A549 (cell line): ENCODE data around the gene PROSER3. TPM values are rescaled to one million over a fixed set of nuclear protein-coding genes. Genes with fewer than 3 reads are reported as not detected.

Experiments used
- ATAC-seq, 2 experiments: fragments of 200-7000 bp in 1 of 2; fragments of >200 bp in 1 of 2; cut with Nextera tagmentation in 1 of 2; cut with Tn5 transposase in 1 of 2; 3 replicates each; pipeline versions ENCODE4 v1.8.0 to v1.9.1; 2018 to 2020; ENCODE audit warnings: mild to moderate bottlenecking in 1 of 2, moderate library complexity in 1 of 2
- CTCF ChIA-PET: fragments of 300-600 bp; sonication (Branson Sonifier 250); formaldehyde crosslinking; extraction: SDS; loops from one replicate; lab custom pipeline; 2021; ENCODE audit warnings: antibody characterized with exemption, inconsistent platforms; lab: Yijun Ruan, JAX
- POLR2A ChIA-PET: fragments of 350-600 bp; formaldehyde crosslinking; extraction: SDS; loops from one replicate; lab custom pipeline; 2021; ENCODE audit warnings: antibody characterized with exemption, inconsistent platforms; lab: Yijun Ruan, JAX
- DNase-seq, 2 experiments: peaks; one replicate each; pipeline versions ENCODE4 v3.0.0 to v3.0.0-alpha.2; 2011 to 2016; ENCODE audit warnings: low read depth in 1 of 2, low spot score in 1 of 2
- FAIRE-seq: peaks from 2 replicates; lab custom pipeline; 2011; peaks lifted over from hg19 to GRCh38; lab: Jason Lieb, UNC
- H3K27ac ChIP-seq, 2 experiments: fragments of >200 bp; sonication (Bioruptor Twin); formaldehyde crosslinking; 3 replicates each; pipeline ENCODE4 v1.5.1; 2016 to 2017
- H3K4me1 ChIP-seq: fragments of >200 bp; sonication (Bioruptor Twin); formaldehyde crosslinking; 3 replicates; pipeline ENCODE4 v1.6.1; 2016
- H3K4me2 ChIP-seq: fragments of >200 bp; sonication (Bioruptor Twin); formaldehyde crosslinking; 3 replicates; pipeline ENCODE4 v1.6.1; 2016
- H3K4me3 ChIP-seq: fragments of >200 bp; sonication (Bioruptor Twin); formaldehyde crosslinking; 3 replicates; pipeline ENCODE4 v1.5.1; 2016
- H3K9me3 ChIP-seq: fragments of >200 bp; sonication (Bioruptor Twin); formaldehyde crosslinking; 3 replicates; pipeline ENCODE4 v1.6.1; 2016
- BHLHE40 ChIP-seq: IDR thresholded peaks from 2 replicates; pipeline ENCODE4 v1.6.1; 2012; ENCODE audit warnings: low read depth, low read length, inconsistent platforms
- CEBPB ChIP-seq, 2 experiments: fragments of >200 bp in 1 of 2; sonication (Bioruptor Twin) in 1 of 2; formaldehyde crosslinking in 1 of 2; IDR thresholded peaks; 2 replicates each; pipeline ENCODE4 v1.6.1; 2012 to 2016
- EHMT2 ChIP-seq: fragments of 200-600 bp; sonication (generic); IDR thresholded peaks from 2 replicates; pipeline ENCODE4 v1.6.1; 2016; ENCODE audit warnings: antibody characterized with exemption, low read depth, mild to moderate bottlenecking, moderate library complexity
- EP300 ChIP-seq, 2 experiments: fragments of >200 bp; sonication (Bioruptor Twin); formaldehyde crosslinking; IDR thresholded peaks; 2 replicates in 1 of 2; 3 replicates in 1 of 2; pipeline ENCODE4 v1.6.1; 2016 to 2017
- ESRRA ChIP-seq: fragments of 150-350 bp; IDR thresholded peaks from 2 replicates; pipeline ENCODE4 v1.6.1; 2014; ENCODE audit warnings: mild to moderate bottlenecking, low read length, borderline replicate concordance
- FOXS1 ChIP-seq: fragments of 250-450 bp; sonication (Bioruptor Pico); IDR thresholded peaks from 2 replicates; pipeline ENCODE4 v1.5.0; 2020; ENCODE audit warnings: mild to moderate bottlenecking, moderate library complexity
- HEYL ChIP-seq: fragments of 250-450 bp; sonication (Bioruptor Pico); IDR thresholded peaks from 2 replicates; pipeline ENCODE4 v1.8.0; 2021; ENCODE audit warnings: mild to moderate bottlenecking, moderate library complexity
- HOXB13 ChIP-seq: fragments of 250-450 bp; sonication (Bioruptor Pico); IDR thresholded peaks from 2 replicates; pipeline ENCODE4 v1.5.0; 2020; ENCODE audit warnings: low read depth, mild to moderate bottlenecking, moderate library complexity
- JUN ChIP-seq, 2 experiments: fragments of >200 bp; sonication (Bioruptor Twin); formaldehyde crosslinking; IDR thresholded peaks; 2 replicates in 1 of 2; 3 replicates in 1 of 2; pipeline ENCODE4 v1.6.1; 2016 to 2017
- JUNB ChIP-seq: fragments of >200 bp; sonication (Bioruptor Twin); formaldehyde crosslinking; IDR thresholded peaks from 2 replicates; pipeline ENCODE4 v1.6.1; 2016
- MAFK ChIP-seq: fragments of 450-650 bp; IDR thresholded peaks from 2 replicates; pipeline ENCODE4 v1.6.1; 2014; ENCODE audit not compliant: partially characterized antibody
- NPAS2 ChIP-seq: fragments of 250-450 bp; sonication (Bioruptor Pico); IDR thresholded peaks from 2 replicates; pipeline ENCODE4 v1.8.0; 2022; ENCODE audit warnings: mild to moderate bottlenecking, moderate library complexity, borderline replicate concordance
- PHF8 ChIP-seq: fragments of 200-600 bp; sonication (generic); IDR thresholded peaks from 2 replicates; pipeline ENCODE4 v1.6.1; 2016; ENCODE audit warnings: low read depth, mild to moderate bottlenecking, antibody characterized with exemption, moderate library complexity, borderline replicate concordance
- POLR2AphosphoS2 ChIP-seq: conservative IDR thresholded peaks from 2 replicates; pipeline ENCODE4 v1.6.1; 2012; ENCODE audit warnings: low read length, improper control_type of control experiment, inconsistent platforms
- RAD21 ChIP-seq, 2 experiments: fragments of >200 bp in 1 of 2; sonication (Bioruptor Twin) in 1 of 2; formaldehyde crosslinking in 1 of 2; IDR thresholded peaks in 1 of 2; conservative IDR thresholded peaks in 1 of 2; 2 replicates in 1 of 2; 3 replicates in 1 of 2; pipeline ENCODE4 v1.6.1; 2012 to 2018; ENCODE audit warnings: inconsistent platforms in 1 of 2
- TFCP2L1 ChIP-seq: fragments of 250-450 bp; sonication (Bioruptor Pico); IDR thresholded peaks from 2 replicates; pipeline ENCODE4 v1.5.0; 2021; ENCODE audit warnings: mild to moderate bottlenecking
- USF2 ChIP-seq: fragments of 450-650 bp; IDR thresholded peaks from 2 replicates; pipeline ENCODE4 v1.6.1; 2014; ENCODE audit warnings: antibody characterized with exemption
- ZFP36 ChIP-seq: fragments of 450-650 bp; IDR thresholded peaks from 2 replicates; pipeline ENCODE4 v1.6.1; 2014; ENCODE audit warnings: borderline replicate concordance; ENCODE audit not compliant: partially characterized antibody
- ZSCAN20 ChIP-seq: fragments of 250-450 bp; sonication (Bioruptor Pico); IDR thresholded peaks from 2 replicates; pipeline ENCODE4 v1.8.0; 2022; ENCODE audit warnings: mild to moderate bottlenecking, moderate library complexity
- WGBS: methylation state at CpG from one replicate; pipeline ENCODE4 v1.1.6; 2017; ENCODE audit errors: missing lambda C conversion rate; 5-methylcytosine and 5-hydroxymethylcytosine counted together
- polyA plus RNA-seq, 4 experiments: library from polyadenylated mRNA; depleted of rRNA in 3 of 4; stranded (reverse); fragments of >200 nt; fragmentation: RNase III in 1 of 4; extraction: RNeasy Plus Mini Kit Qiagen cat#74134 plus additional on column Dnase treatment in 1 of 4; gene quantifications; 2 replicates in 3 of 4; 3 replicates in 1 of 4; pipeline ENCODE4 v1.2.3, GENCODE V29; 2011 to 2017
- TF ChIP-seq, protein P1 (sequence below): fragments of >200 bp; sonication (Bioruptor Twin); formaldehyde crosslinking; IDR thresholded peaks from 3 replicates; pipeline ENCODE4 v1.5.1; 2016
- TF ChIP-seq, protein P2 (sequence below): fragments of 250-450 bp; sonication (Bioruptor Pico); IDR thresholded peaks from 2 replicates; pipeline ENCODE4 v1.5.0; 2020; ENCODE audit warnings: low read depth, mild to moderate bottlenecking, moderate library complexity

Gene PROSER3
- polyA plus RNA-seq, 2 of the 4 experiments (the other 2 are of a cell fraction), result 19.5 to 24.4 TPM

- no peak for TF ChIP-seq JUNB
- TF ChIP-seq EHMT2, result no peak
- no peak for TF ChIP-seq RAD21 (conservative IDR thresholded peaks at IDR 0.05 in 1 of 2, IDR thresholded peaks at IDR 0.05 in 1 of 2)
- no peak for TF ChIP-seq ZFP36
Measured at GRCh38 chr19:35718345-35719041, 39.5 kb upstream of the PROSER3 start (continued).

GRCh38 chr19:35719402-35720162, 38.4 kb upstream of the PROSER3 start:
- POLR2A ChIA-PET, result interaction anchor here (1.3 to 1.5 kb wide), 3 partner anchors 13 to 29 kb away, joined by 3 to 6 read pairs (median 3); partner anchors contain the start of gene LIN37
- no peak for DNase-seq
- ATAC-seq, result no peak
- peak; percentile 39 for FAIRE-seq
- Histone ChIP-seq H3K4me2 (peak overlapping the region; percentile 98), H3K9me3 (no peaks in the 10 kb centered on the region), H3K27ac (peak overlapping the region in 1 of 2 experiments; percentile 91; a peak in 3 of 6 replicates), H3K4me3 (peak overlapping the region; percentile 87), H3K4me1 (peaks cover 20% of the 10 kb centered on the region)
- CTCF ChIA-PET, result interaction anchor here (0.8 to 5.0 kb wide), 10 partner anchors 13 to 213 kb away, joined by 3 to 29 read pairs (median 6); partner anchors contain the start of genes PSENEN and U2AF1L4
- 92% methylated on average over 32 of the region's 32 CpGs for WGBS
- TF ChIP-seq EHMT2 (no peak), POLR2AphosphoS2 (no peak), ESRRA (no peak), PHF8 (no peak), USF2 (no peak)
- TF ChIP-seq, protein P1, sequence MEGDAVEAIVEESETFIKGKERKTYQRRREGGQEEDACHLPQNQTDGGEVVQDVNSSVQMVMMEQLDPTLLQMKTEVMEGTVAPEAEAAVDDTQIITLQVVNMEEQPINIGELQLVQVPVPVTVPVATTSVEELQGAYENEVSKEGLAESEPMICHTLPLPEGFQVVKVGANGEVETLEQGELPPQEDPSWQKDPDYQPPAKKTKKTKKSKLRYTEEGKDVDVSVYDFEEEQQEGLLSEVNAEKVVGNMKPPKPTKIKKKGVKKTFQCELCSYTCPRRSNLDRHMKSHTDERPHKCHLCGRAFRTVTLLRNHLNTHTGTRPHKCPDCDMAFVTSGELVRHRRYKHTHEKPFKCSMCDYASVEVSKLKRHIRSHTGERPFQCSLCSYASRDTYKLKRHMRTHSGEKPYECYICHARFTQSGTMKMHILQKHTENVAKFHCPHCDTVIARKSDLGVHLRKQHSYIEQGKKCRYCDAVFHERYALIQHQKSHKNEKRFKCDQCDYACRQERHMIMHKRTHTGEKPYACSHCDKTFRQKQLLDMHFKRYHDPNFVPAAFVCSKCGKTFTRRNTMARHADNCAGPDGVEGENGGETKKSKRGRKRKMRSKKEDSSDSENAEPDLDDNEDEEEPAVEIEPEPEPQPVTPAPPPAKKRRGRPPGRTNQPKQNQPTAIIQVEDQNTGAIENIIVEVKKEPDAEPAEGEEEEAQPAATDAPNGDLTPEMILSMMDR, result no peak

DNA sequence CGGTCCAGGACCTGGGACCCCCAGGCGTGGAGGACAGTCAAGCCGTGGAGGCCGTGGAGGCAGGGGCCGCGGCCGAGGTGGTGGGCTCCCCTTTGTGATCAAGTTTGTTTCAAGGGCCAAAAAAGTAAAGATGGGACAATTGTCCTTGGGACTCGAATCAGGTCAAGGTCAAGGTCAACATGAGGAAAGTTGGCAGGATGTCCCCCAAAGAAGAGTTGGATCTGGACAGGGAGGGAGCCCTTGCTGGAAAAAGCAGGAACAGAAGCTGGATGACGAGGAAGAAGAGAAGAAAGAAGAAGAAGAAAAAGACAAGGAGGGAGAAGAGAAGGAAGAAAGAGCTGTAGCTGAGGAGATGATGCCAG, 37.8 kb upstream of the PROSER3 start:
- DNase-seq (no peak), FAIRE-seq (no peak), ATAC-seq (no peak)
- ChIA-PET POLR2A (no interaction called here), CTCF (interaction anchor here (1.1 to 5.0 kb wide), 7 partner anchors 17 to 368 kb away, joined by 3 to 29 read pairs (median 4); partner anchors contain the start of genes PSENEN and U2AF1L4)
- WGBS, result 97% methylated on average over 9 of the region's 9 CpGs
- Histone ChIP-seq H3K9me3 (no peaks in the 10 kb centered on the region), H3K4me3 (no peak overlapping the region), H3K27ac (no peak overlapping the region), H3K4me2 (no peak overlapping the region), H3K4me1 (peaks cover 20% of the 10 kb centered on the region)
- no peak for TF ChIP-seq EP300 (IDR thresholded peaks at IDR 0.05)
- no peak for TF ChIP-seq USF2
- no peak for TF ChIP-seq NPAS2 (CRISPR knock-in tag)
- no peak for TF ChIP-seq MAFK
- peak; percentile 84; the same call in 1 of the 2 replicates for TF ChIP-seq ESRRA

DNA sequence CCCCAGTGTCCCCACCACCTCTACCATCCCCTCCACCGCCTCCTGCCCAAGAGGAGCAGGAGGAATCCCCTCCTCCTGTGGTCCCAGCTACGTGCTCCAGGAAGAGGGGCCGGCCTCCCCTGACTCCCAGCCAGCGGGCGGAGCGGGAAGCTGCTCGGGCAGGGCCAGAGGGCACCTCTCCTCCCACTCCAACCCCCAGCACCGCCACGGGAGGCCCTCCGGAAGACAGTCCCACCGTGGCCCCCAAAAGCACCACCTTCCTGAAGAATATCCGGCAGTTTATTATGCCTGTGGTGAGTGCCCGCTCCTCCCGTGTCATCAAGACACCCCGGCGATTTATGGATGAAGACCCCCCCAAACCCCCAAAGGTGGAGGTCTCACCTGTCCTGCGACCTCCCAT, 37.3 kb upstream of the PROSER3 start:
- Histone ChIP-seq H3K4me1 (peaks cover 15% of the 10 kb centered on the region), H3K4me2 (no peak overlapping the region), H3K27ac (no peak overlapping the region), H3K9me3 (no peaks in the 10 kb centered on the region), H3K4me3 (no peak overlapping the region)
- FAIRE-seq (no peak), ATAC-seq (no peak), DNase-seq (no peak)
- CTCF ChIA-PET, result interaction anchor here (1.2 to 5.0 kb wide), 7 partner anchors 12 to 368 kb away, joined by 3 to 29 read pairs (median 6); partner anchors contain the start of genes PSENEN and U2AF1L4
- whole genome bisulfite sequencing, result 95% methylated on average over 17 of the region's 17 CpGs
- POLR2A ChIA-PET, result no interaction called here
- no peak for TF ChIP-seq HEYL (CRISPR knock-in tag)
- TF ChIP-seq, protein P1, result no peak
- TF ChIP-seq FOXS1 (CRISPR knock-in tag), result no peak
- TF ChIP-seq, protein P2, sequence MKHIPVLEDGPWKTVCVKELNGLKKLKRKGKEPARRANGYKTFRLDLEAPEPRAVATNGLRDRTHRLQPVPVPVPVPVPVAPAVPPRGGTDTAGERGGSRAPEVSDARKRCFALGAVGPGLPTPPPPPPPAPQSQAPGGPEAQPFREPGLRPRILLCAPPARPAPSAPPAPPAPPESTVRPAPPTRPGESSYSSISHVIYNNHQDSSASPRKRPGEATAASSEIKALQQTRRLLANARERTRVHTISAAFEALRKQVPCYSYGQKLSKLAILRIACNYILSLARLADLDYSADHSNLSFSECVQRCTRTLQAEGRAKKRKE, result no peak
- TF ChIP-seq HOXB13 (CRISPR knock-in tag), result no peak
- TF ChIP-seq JUN (IDR thresholded peaks at IDR 0.05), result no peak
- no peak for TF ChIP-seq CEBPB (IDR thresholded peaks at IDR 0.05)
- no peak for TF ChIP-seq TFCP2L1 (CRISPR knock-in tag)
- TF ChIP-seq ZSCAN20 (CRISPR knock-in tag), result no peak
- TF ChIP-seq BHLHE40, result no peak
- no peak for TF ChIP-seq NPAS2 (CRISPR knock-in tag)
- TF ChIP-seq PHF8, result no peak
